ENCODE measurements around the gene FUT7.

The FUT7 gene

GRCh38 chr9:137049544-137050449 is 17.9 kb upstream of the FUT7 start:
- DNase-seq (ENCODE audit: low spot score), result peak; percentile 70

- no peak for DNase-seq (ENCODE audit: low spot score)
Measured at GRCh38 chr9:137048655-137049543, 17.0 kb upstream of the FUT7 start.

- DNase-seq (ENCODE audit: low spot score), result peak; percentile 92
Measured at GRCh38 chr9:137046088-137046787, 14.3 kb upstream of the FUT7 start, which contains the start of gene NPDC1. Gene NPDC1 (minus strand): TSS chr9:137046177. CDS start chr9:137045989, 188 bp downstream.

- DNase-seq (ENCODE audit: low spot score), result peak; percentile 77
Measured at GRCh38 chr9:137045294-137046087, 13.6 kb upstream of the FUT7 start.

- DNase-seq (ENCODE audit: low spot score), result no peak
Measured at GRCh38 chr9:137044502-137045177, 12.8 kb upstream of the FUT7 start.

GRCh38 chr9:137044037-137044436 is 12.1 kb upstream of the FUT7 start:
- DNase-seq (ENCODE audit: low spot score), result no peak

- DNase-seq (ENCODE audit: low spot score), result no peak
Measured at GRCh38 chr9:137042751-137043727, 11.2 kb upstream of the FUT7 start.

GRCh38 chr9:137041124-137041523 is 9.2 kb upstream of the FUT7 start:
- no peak for DNase-seq (ENCODE audit: low spot score)

GRCh38 chr9:137040568-137040967 is 8.7 kb upstream of the FUT7 start:
- no peak for DNase-seq (ENCODE audit: low spot score)

GRCh38 chr9:137039611-137040366 is 7.9 kb upstream of the FUT7 start:
- DNase-seq (ENCODE audit: low spot score), result no peak

GRCh38 chr9:137038916-137039315 is 7.0 kb upstream of the FUT7 start:
- DNase-seq (ENCODE audit: low spot score), result no peak

- no peak for DNase-seq (ENCODE audit: low spot score)
Measured at GRCh38 chr9:137037483-137037882, 5.6 kb upstream of the FUT7 start.

GRCh38 chr9:137037035-137037434 is 5.1 kb upstream of the FUT7 start:
- DNase-seq (ENCODE audit: low spot score), result no peak

- DNase-seq (ENCODE audit: low spot score), result no peak
Measured at GRCh38 chr9:137035937-137036336, 4.0 kb upstream of the FUT7 start.

GRCh38 chr9:137035507-137035834 is 3.6 kb upstream of the FUT7 start:
- no peak for DNase-seq (ENCODE audit: low spot score)

- peak; percentile 90 for DNase-seq (ENCODE audit: low spot score)
Measured at GRCh38 chr9:137034709-137035506, 3.0 kb upstream of the FUT7 start.

GRCh38 chr9:137034039-137034708 is 2.3 kb upstream of the FUT7 start:
- no peak for DNase-seq (ENCODE audit: low spot score)
